Superior temporal gyrus (tissue), 1 donor: ENCODE measurements around the gene PLCB2.

Experiments used
- DNase-seq: peaks from one replicate; pipeline ENCODE4 v3.0.0-alpha.2; 2016; ENCODE audit errors: extremely low spot score

Gene PLCB2

GRCh38 chr15:40270246-40270995 is 37.3 kb downstream of the PLCB2 start:
- no peak for DNase-seq

- no peak for DNase-seq
Measured at GRCh38 chr15:40269604-40270003, 38.1 kb downstream of the PLCB2 start.

GRCh38 chr15:40267670-40268069 is 40.1 kb downstream of the PLCB2 start:
- DNase-seq = no peak

DNA sequence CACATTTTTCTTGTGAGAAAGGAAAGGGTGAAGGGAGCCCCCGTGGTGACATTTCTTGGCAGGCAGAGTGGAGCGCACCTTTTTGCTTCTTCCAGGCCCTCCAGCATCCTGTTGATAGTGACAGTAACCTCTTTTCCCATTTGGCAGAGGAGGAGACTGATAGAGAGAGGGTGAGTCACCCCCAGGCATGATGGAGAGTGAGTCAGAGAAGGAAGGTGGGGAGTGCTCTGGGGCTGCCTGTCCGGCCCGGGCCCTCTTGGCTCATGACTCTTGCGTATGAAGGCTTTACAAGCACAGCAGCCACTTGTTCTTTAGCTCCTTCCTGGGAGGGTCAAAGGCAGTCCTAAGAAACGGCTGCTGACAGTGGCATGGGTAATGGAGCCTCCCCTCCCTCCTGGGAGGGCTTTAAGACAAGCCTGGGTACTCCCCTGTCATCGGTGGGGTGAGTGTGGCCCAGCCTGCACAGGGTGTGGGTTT is 40.9 kb downstream of the PLCB2 start:
- no peak for DNase-seq

GRCh38 chr15:40265875-40266274 is 41.9 kb downstream of the PLCB2 start:
- DNase-seq = no peak

GRCh38 chr15:40265355-40265754 is 42.4 kb downstream of the PLCB2 start:
- DNase-seq = no peak

DNA sequence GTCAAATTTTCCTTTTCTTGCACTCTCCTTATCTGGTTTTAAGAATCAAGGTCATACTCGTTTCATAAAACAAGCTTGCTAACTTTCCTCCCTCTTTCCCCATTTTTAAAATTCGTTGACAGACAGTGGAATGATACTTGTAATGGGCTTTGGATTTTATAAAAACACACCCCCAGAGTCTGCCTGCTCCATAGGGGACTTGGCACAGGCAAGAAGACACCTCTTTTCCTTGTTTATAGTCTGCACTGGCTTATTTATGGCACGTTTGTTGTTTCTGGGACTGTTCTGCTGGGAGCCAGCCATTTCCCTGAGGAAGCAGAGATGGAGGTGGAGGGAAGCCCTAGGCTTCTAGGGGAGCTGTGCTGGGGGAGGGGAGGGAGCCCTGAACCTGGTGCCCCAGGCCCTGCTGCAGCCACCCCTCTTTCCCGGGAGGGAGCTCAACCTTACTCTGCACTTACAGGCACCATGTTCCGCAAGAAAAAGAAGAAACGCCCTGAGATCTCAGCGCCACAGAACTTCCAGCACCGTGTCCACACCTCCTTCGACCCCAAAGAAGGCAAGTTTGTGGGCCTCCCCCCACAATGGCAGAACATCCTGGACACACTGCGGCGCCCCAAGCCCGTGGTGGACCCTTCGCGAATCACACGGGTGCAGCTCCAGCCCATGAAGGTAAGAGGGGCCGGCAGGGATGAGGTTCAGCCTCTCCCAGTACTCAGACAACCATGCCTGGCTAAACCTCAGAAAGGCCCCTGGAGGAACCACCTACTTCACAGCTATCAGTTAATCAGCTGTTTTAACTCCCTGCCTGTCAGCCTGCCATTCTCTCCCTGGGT is 43.2 kb downstream of the PLCB2 start:
- DNase-seq = no peak

DNA sequence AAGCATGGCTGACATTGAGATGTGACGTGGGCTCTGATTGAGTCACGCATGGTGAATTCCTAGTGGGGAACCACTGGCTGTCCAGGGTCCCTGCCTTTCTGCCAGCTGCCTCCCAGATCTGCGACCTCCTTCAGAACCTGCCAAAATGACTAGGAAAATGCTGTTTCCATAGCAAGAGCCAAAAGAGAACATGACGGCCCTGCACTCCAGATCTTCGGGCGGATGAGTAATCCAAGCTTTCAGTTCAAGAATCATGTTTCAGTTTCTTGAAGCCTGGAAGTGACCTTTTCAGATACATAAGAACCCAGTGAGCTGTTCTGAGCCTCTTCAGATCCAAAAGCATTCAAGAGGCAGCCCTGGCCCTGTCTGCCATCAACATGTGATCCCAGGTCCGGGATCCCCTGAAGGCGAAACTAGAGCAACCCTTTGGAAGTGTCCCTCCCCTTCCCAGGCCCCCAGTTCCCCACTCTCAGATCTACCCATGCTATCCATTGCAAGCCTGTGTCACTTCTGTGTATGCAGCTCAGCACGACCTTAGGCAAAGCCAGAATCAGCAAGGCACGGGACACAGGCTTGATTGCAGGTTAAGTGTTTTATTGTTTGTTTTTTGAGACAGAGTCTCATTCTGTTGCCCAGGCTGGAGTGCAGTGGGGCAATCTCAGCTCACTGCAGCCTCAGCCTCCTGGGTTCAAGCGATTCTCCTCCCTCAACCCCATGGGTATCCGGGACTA is 44.5 kb downstream of the PLCB2 start:
- DNase-seq = no peak

DNA sequence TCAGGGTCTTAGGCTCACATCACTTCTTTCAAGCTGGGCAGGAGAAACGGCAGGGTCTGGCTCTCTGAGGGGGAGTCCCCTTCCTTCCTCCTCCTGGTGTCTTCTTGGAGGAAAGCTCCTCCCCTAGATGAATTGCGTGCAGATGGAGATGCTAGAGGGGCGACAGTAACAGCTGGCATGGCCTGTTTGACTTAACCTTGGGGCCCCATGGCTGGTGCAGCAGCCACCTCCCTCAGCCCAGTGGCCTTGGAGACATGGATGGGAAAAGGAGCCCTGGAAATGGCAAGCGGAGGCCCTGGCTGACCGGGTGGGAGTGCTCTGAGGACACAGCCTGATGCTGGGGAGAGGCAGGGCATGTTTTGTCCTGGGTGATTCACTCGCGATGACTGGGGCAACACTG is 48.7 kb downstream of the PLCB2 start:
- no peak for DNase-seq

GRCh38 chr15:40258544-40258943 is 49.2 kb downstream of the PLCB2 start:
- no peak for DNase-seq

GRCh38 chr15:40257656-40258450 is 49.9 kb downstream of the PLCB2 start:
- no peak for DNase-seq

GRCh38 chr15:40256638-40257235 is 51.0 kb downstream of the PLCB2 start:
- no peak for DNase-seq

GRCh38 chr15:40255033-40255432 is 52.7 kb downstream of the PLCB2 start:
- DNase-seq = no peak

GRCh38 chr15:40254452-40254851 is 53.3 kb downstream of the PLCB2 start:
- DNase-seq = no peak

DNA sequence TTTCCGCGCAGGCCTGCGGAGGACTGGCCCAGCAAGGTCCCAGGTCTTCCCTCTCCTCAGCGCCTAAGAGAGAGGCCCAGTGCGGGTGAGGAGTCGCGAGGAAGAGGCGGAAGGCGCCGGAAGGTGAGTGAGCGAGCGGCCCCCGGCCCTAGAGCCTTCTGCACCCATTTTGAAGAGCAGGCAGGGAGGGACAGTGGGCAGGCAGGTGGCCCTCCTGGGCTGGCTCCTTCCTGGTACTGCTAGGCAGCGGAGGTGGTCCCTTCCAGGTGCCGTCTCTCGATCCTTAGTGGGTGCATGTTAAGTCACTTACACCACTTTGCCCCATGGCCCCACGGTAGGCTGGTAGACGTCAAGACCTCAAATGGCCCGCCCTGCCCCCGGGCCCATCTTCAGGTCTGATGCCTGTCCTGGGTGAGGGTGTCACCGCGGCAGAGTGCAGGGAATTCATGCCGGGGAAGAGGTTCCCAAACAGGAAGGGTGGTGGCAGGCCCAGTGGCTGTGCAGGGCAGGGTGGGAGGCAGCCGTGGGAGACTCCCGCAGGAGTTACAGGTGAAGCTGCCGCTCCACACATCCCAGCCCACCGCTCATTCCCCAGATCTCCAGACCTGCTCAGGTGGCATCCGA is 54.5 kb downstream of the PLCB2 start:
- no peak for DNase-seq

- DNase-seq = no peak
Measured at GRCh38 chr15:40252438-40253166, 55.1 kb downstream of the PLCB2 start.

DNA sequence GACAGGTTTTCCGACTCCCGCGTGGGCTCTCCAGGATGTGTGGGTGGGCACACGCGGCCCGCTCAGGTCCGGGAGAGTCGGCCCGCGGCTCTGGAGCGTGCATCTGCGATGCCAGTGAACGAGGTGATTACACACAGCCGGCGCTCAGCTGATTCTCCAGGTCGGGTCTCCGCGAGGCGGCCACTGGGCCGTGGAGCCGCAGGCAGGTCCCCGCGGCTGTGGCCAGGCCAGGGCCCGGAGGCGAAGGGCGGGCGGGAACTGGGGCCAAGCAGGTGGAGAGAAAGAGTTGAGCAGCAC is 55.6 kb downstream of the PLCB2 start:
- no peak for DNase-seq

- no peak for DNase-seq
Measured at GRCh38 chr15:40251486-40252140, 56.1 kb downstream of the PLCB2 start.

DNA sequence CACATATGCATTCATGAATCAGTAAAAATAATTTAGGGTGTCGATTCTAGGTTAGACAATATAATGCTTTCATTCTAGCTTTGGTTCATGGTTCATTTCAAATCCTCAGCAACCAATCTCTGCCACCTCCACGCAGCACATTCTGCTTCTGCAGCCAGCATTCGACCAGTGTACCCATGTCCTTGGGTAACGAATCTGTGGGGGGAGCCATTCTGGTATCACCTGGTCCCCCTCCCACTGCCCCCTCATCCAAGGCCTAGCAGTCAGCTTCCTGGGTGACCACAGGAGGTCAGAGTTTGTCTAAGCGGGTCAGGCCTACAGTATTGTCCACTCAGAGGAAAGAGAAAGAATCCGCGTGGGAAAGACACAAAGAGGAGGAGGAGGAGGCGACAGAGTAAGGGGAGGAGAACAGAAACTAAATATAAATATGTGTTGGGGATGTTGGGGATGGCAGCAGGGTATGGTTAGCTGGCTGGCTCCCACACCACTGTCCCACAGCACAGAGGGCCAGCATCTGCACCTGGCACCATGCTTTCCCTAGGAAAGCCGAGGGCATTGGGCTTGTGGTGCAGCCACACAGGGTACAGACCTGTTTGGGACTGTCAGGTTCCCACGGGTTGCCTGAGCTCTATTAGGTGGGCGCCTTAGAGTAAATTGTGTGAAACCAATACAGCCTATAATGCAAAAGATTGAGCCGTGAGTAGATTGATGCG is 56.8 kb downstream of the PLCB2 start:
- DNase-seq = no peak
